ENCODE results near the gene OMP. TPM values are rescaled to one million over a fixed set of nuclear protein-coding genes. Genes with fewer than 3 reads are reported as not detected.

The OMP gene
- total RNA-seq, 1 experiment from 2014 or later: not detected

DNA sequence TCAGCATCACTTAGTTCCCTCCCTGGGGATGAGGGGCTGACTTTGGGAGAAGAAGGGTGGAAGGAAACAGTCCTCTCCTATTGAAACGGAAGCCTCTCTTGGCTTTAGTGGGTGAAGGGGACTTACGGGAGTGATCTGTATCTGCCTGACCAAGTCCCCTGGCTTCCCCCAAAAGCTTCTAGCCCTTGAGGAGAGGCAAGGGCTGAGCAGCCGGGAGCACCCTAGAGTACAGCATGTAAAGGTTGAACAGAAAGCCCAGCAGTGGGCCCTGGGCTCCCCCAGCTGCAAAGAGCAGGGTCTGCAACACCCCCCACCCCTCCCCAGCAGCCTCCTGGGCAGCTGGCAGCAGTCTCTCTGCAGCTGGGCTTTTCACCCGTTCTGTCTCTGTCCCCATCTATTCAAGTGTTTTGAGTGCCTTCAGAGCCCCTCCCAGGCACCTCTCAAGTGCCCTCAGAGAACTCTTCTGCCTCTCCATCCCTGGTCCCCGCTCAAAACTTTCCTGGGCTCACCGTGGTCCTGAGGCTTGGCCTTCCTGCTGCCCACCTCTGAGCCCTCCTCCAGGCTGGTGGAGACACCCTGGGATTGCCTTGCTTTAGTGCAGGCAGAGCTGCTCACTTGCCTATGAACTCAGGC lies 33.2 kb upstream of the OMP start:
- DNase-seq (ENCODE audit: low spot score): no peak

DNA sequence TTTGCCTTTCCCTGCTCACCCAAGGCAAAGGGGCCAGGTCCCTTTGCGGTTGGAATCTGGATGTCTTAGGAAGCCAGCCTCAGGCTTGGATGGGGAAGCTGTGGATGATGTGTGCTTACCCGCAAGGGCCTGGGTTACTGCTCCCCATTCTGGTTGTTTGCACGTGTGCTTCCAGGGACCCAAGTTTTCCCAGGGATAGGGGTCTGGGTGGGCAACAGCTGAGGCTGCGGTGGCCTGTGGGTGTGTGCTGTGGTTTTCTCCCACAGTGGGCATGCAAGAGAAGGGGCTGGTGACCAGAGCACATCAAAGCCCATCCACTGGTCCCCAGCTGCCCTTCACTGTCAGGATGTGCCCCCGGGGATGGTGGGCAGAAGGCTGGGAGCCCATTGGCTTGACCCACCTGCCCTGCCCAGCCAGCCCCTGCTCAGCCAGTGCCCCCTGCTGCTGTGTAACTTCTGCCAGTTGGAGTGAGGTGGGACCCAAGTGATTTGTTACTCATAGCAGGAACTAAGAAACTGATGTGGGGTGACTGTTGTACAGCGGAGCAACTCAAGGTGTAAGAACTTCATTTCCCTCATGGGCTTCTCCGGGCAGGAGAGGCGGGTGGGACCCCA lies 32.6 kb upstream of the OMP start:
- no peak for DNase-seq (ENCODE audit: low spot score)

DNA sequence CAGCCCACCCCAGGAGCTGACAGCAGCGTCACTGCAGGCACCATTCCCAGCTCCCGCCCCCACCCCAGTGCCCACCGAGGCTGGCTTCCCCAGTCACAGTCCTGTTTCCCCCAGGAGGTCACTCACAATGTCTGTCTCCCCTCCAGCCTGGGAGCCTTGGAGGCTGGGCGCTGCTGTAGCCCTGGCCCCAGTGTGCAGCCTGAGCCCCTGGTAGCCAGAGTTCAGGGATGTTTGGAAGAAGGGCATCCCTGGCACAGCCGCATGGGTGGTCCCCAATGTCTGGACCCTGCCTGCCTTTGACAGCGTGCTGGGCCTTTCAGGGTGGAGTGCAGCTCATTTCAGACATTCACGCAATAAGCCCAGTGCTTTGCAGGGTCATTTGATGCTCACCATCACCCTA lies 31.6 kb upstream of the OMP start:
- no peak for DNase-seq (ENCODE audit: low spot score)

DNA sequence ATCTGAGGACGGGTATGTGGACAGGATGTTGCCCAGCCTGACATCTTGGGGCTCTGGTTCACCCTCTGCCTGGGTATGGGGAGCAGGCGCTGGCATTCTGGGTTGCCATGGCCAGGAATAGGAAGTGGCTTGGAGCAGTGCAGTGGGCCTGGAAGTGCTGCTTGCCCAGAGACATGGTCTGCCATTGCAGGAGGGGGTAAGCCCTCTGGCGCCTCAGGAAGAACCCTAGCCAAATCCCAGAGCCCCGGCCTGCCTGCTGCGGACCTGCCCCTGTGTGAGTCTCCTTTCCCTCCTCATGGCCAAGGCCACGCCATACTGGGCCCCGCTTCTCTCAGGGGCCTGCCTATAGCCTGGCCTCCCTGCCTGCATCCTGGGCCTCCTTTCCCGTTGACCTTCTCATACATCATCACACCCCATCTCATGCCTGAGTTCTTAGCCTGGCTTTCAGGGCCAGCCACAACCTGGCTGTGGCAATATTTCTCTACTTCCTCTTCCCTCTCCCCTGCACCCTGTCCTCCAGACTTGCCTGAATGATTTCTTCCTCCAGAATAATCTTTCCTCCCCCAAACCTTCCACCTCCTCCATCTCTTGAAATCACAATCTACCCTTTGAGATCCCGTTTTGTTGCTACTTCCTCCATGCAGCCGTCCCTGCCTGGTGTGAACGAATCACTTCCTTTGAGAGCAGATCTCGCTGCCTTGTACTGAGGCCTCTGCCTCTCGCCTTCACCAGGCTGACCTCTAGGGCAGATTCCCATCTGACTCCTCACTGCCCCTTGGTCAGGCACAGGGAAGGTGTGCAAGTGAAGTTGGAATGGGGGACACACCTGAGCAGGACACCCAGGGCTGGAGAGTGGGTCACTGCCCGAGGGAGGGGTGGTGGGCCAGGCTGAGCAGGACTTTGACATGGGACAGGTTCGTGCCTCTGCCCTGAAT lies 30.7 kb upstream of the OMP start:
- peak; percentile 44 for DNase-seq (ENCODE audit: low spot score)

DNA sequence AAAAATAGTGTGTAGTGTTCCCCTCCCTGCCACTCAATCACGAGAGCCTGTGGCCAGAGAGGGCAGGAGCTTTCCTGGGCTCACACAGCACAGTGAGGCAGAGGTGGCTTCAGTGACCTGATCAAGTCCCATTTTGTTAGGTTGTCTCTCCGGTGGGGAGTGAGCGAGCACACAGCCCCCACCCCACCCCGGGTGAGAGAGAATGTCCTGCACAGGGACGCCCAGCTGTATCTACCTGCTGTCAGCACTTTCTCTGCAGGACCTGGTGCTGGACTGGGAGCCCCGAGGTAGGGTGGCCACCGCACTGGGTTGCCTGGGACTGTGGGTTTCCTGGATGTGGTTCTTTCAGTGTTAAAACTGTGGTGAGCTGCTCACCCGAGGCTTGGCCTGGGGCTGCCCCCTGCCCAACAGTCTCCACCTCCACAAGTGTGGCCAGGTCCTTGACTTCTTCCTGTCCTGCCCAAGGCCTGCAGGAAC lies 29.8 kb upstream of the OMP start:
- peak; percentile 23 for DNase-seq (ENCODE audit: low spot score)

DNA sequence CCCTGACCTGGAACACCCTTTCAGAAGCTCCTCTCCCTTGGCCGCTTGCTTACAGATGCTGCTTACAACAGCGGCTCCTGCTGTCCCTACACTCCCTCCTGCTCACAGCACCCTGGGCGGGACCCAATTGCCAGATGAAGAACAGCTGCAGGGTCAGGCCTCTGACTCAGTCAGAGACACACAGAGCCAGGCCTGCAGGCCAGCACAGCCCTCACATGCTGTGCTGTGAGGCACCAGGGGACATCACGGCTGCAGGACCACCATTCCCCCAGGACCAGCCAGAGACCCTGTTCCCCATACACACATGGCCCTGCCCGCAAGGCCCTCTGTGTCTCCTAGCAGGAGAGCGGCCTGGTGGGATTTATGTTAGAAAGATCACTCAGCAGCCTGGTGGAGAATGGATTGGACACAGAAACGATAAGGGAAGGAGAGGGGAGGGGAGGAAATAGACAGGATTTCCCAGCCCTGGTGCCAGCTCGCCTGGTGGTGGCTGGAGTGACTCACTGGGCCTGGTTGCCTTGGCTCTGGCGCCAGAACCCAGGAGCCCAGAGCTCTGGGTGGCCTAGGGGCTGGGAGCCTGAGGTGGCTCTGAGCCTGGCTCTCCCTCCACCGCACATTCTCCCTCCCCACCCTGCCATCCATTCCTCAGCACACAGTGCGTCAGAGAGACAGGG lies 29.2 kb upstream of the OMP start:
- peak; percentile 93 for DNase-seq (ENCODE audit: low spot score)

DNA sequence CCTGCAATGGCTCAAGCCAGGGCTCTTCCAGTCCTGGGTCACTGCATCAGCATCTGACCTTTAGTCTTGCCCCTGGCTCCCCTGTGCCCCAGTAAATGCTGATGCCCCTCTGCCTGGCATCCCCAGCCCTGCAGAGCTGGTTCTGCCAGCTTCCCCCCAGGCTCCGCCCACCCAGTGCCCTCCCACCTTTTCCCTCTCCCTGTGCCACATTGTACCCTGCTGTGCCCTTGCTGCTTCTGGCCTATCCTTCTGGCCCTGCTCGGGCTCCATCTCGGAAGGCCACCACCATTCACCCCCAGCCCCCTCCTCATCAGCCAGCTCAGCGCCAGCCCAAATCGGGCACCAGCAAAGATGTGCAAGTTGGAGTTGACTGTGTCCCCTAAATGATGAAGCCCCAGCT lies 28.4 kb upstream of the OMP start:
- DNase-seq (ENCODE audit: low spot score): peak; percentile 18

DNA sequence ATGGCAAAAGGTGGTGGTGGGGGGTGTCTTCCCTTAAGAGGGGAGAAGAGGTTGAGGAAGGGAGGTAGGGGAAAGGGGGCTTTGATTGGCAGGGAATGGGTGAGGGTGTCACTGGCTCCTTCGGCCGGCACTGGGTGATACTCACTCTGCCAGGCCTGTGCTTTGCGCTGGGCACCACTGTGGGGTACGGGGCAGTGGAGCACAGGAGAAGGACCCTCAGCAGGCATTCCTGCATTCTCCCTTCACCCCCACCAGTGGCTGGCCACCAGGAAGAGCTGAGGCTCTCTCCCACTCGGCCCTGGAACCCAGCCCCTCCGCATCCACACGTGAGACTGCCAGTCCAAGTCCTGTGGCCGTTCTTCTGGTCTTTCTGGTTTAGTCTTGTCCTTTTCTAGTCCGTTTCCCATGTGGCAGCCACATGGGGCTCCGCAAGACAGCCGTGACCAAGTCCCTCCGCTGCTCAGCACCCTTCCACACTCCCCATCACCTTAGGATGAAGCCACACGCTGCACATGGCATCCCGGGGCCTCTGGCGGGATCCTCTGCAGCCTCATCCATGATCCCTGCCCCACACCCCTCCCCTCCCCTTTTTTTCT lies 27.9 kb upstream of the OMP start:
- DNase-seq (ENCODE audit: low spot score): no peak

DNA sequence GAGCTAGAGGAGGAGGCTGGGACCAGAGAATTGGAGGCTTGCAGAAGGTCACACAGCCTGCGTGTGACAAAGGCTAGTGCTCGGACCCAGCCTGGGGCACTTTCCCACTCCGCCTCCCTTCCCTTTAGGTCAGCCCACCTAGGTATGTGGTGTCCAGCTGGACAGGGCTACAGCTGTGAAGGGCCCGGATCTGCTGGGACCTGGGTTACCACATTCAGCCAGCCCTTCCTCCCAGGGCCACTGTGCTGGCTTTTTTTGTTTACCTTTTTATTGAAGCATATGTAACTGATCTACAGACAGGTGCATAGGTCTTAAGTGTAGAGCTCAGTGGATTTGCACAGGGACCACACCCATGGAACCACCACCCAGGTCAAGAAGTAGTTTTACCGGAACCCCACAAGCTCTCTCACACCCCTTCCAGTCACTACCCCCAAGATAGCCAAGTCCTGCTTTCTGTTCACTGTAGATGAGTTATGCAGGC lies 27.2 kb upstream of the OMP start:
- DNase-seq (ENCODE audit: low spot score): no peak

DNA sequence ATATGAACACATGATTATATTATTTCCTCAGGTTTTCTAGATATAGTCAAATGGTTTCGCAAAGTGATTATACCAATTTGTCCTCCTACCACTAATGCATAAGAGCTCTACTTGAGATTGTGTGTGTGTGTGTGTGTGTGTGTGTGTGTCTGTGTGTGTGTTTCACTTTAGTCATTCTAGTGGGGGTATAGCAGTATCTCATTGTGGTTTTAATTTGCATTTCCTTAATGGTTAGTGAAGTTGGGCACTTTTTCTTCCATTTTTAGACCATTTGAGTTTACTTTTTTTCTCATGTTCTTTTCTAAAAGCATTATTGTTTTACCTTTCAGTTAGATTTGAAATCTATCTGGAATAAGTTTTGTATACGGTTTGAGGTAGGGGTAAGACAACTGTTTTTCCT lies 23.0 kb upstream of the OMP start:
- DNase-seq (ENCODE audit: low spot score): no peak

DNA sequence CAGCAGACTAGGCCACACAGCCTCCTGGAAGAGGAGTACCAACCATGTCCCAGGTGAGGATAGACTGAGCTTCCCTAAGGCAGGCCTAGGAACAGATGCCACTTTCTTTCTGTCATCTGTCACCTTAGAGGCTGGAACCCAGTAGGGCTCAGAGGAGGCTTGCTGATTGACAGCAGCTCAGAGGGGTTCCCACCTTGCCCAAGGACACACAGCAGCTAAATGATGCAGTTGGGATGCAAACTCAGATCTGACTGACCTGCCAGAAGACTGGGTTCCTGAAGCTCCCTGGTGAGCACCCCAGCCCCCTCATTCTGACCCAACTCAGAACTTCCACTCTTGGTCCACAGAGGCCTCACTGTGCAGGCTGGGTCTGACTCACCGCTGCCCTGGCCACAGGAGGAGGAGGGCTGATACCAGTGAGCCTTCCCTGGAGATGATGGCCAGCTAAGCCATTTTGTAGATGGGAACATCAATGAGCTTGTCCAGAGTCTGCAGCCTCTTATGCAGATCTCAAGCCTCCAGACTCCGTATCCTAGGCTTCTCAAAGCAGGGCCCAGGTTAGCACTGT lies 21.9 kb upstream of the OMP start:
- DNase-seq (ENCODE audit: low spot score): no peak

DNA sequence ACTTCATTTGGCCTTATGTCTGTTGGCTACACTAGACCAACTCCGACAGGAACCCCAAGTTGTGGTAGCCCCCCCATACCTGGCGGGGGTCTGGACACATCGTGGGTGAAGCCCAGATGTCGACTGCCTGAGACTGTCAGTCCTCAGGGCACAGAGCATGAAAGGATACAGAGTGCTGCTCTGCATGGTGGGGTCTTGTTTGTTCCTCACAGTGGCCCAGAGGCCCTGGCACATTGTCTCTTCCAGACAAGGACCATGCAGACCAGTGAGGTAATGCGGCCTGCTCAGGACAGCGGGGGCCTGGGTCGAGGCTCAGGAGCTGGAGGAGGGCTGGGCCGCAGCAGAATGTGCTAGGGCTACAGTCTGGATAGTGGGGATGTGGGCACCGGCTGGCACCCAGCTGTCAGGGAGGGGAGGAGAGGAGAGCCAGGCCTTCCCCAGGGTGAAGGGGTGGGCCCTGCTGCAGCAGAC lies 21.2 kb upstream of the OMP start:
- no peak for DNase-seq (ENCODE audit: low spot score)

DNA sequence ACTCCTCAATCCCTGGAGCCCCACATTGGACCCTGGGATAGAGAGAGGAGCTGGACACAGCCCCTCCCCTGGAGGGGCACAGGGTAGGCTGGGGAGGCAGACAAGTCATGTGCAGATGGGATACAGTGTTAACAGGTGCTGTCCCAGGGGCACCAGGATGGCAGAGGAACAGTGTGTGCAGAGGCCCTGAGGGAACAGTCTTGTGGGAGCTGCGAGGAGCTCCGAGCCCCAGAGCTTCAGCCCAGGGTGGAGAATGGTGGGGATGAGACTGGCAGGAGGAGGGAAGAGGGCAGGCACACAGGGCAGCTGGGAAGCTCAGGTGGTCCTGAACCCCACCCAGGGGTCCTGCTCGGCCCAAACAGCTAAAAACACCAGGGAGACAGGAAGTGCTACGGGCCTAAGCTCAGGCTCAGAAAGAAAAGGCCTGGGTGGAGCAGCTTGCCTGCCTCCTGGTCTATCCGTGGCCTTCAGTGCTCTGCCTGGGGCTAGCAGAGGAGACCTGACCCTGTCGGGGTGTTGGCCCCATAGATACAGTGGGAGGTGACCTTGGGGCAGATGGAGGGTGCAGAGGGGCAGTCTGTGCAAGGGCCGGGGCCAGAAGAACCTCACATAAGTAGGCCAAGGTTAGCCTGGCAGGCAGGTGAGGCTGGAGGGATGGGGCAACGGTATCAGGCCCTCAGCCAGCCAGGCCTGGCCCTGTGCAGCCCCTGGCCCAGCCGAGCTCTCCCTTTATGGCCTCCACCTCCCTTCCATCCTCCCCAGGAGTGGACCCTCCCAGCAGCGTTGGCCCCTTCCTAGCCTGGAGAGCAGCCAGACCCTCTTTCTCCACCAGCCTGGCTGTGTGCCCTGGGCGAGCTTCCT lies 20.4 kb upstream of the OMP start:
- DNase-seq (ENCODE audit: low spot score): no peak

DNA sequence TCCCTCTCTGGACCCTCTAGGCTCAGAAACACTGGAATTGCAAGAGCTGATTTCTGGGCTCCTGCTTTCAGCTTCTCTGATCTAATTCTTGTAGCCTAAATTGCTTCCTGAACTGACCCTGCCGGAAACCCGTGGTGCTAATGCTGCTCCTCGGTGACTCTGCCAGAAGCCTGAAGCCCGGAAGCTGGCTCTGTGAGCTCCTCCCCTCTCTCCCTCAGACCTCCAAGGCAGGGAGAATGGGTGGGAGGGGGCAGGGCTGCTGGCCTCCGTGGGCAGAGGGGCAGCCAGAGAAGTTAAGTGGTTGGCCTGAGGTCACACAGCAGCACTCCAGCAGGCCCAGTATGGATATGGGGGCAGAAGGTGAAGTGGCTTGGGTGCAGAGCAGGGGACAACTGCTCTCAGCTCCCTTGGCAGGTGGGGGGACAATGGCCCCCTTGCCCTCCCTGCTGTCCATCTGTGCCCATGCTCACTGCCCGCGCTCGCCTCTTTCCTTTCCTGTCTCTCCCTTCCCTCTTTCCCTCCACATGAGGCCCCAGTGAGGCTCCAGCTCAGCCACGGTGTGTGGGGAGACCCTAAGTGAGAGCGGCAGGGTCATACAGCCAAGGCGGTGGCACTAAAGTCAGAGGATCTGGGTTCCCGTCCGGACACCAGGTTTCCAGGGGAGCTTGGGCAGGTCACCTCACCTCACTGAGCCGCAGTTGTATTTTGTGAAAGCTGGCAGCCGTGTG lies 19.6 kb upstream of the OMP start:
- DNase-seq (ENCODE audit: low spot score): no peak

DNA sequence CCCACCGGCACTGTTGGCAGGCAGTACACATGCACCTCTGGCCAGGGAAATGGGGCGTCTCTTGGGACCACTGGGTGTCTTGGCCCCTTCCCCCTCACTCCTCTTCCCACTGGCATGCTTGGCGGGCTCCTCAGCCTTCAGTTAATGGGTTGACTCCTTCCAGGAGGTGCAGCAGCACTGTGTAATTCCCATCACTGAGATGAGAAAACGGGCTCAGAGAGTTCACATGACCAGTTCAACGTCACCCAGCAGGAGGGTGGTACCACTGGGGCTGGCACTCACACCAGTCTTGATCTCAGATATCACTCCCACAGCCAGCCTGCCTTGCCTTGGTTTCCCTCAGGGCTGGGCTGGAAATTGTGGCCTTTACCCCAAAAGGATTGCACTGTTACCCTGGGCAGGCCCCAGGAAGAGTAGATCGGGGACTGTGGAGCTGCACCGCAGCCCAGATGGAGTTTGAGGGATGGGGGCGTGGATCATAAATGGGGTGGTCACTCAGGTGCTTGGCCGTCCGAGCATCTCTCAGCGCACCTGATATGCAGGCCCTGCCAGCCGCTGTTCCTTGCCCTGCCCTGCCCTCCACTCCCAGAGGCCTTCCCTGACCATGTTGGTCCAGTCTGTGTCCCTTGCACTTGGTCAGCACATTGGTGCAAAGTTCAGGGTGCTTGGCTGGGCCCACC lies 18.9 kb upstream of the OMP start:
- no peak for DNase-seq (ENCODE audit: low spot score)

DNA sequence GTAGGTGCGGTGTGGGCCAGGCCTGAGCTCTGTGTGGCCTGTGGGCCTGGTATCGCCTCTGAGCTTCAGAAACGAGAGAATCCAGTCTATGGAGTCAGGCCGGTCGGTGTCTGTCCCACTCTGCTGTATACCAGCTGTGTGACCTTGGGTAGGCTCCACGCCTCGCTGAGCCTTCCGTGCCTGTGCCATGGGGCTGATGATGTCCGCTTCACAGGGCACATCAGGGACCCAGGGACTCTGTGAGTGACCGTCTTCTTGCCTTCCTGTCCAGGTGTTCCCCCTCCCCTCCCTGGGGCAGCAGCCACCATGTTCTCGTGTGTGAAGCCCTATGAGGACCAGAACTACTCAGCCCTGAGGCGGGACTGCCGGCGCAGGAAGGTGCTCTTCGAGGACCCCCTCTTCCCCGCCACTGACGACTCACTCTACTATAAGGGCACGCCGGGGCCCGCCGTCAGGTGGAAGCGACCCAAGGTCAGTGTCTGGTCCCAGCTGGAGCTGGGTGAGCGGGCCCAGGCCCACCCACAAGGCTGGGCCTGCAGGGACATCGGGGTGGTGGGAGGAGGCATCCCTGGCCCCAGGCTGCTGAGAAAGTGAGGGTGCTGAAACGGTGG lies 18.0 kb upstream of the OMP start:
- DNase-seq (ENCODE audit: low spot score): no peak

DNA sequence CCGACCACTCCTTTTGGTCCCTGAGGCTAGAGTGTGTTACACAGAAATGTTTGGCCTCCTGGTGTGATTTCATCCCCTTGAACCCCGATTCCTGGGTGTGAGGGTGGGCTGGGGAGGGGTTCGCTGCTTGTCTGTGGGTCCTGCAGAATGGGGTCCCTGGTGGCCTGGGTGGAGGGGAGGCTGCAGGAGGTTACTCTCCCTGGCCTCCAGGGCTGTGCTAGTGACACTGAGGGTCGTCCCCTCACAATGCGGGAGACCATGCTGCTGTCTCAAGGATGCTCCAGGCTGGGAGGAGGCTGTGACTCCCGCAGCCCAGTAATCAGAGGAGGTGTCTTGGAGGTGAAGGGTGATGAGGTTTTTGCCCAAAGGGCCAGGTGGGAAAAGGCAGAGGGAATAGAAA lies 17.0 kb upstream of the OMP start:
- no peak for DNase-seq (ENCODE audit: low spot score)
